Measurements from ENCODE around the gene ITGA11.

Gene ITGA11

DNA sequence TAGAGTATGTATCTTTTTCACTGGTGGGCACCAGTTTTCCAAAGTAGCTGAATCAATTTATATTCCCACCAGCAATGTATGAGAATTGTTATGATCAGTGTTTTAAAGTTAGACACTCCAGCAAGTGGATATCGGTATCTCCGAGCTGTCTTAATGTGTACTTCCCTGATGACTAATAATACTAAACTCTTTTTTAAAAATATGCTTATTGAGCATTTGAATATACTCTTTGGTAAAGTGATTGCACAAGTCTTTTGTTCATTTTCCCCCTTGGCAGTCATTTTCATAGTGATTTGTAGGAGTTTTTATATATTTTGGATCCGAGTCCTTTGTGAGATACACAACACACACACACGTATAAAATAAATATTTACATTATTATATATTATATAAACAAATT, 166.9 kb downstream of the ITGA11 start:
- no peak for DNase-seq (ENCODE audit: low spot score)

DNA sequence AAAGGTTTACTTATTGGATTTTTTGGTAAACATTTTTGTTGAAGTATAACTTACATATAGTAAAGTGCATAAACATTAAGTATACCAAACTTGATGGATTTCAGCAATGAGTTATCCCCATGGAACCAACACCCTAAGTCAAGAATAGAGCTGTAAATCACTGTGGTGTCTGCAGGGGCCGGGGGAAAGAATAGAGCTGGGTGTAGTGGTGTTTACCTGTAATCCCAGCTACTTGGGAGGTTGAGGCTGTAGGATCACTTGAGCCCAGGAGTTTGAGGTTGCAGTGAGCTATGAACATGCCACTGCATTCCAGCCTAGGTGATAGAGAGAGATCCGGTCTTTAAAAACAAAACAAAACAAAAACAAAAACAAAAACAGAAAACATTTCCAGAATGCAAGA, 167.7 kb downstream of the ITGA11 start:
- no peak for DNase-seq (ENCODE audit: low spot score)

DNA sequence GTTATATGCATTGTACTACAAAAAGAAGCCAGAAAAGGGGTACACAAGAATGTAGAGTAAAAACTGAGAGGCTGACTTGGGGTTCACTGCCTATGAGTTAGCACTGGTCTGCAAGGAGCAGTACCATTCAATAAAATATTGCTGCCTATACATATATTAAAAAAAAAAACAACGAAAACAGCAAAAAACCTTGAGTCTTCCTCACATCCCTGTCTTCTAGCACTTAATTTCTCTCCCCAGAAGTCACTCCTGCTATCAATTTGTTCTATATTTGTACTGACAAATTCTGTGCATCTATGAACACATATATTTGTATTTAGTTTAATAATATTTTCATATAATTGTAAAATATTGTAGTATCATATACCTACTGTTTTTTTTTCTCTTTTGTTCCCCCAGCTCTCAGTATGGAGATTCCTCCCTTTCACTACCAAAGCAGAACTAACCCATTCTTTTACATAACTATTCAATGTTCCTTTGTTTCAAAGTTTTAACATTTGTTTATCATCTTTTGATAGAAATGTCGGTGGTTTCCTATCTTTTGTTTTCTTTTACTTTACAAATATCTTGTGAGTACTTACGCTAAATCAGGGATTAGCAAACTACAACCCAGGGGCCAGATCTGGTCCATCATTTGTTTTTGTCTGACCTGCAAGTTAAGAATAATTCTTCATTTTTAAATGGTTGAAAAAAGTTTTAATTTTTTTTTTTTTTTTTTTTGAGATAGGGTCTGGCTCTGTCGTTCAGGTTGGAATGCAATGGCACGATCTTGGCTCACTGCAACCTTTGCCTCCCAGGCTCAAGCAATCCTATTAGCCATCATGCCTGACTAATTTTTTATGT, 169.2 kb downstream of the ITGA11 start:
- no peak for DNase-seq (ENCODE audit: low spot score)

DNA sequence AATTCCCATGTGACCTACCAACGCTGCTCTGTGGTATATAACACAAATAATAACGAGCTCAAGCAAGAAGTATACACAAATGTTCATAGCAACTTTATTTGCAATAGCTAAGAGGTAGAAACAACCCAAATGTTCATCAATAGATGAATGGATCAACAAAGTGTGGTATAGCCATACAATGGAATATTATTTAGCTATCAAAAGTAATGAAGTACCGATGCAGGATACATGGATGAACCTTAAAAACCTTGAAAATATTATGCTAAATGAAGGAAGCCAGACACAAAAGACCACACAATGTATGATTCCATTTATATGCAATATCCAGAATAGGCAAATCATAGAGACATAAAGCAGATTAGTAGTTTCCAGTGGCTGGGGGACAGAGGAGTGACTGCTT, 170.0 kb downstream of the ITGA11 start:
- DNase-seq (ENCODE audit: low spot score): no peak

DNA sequence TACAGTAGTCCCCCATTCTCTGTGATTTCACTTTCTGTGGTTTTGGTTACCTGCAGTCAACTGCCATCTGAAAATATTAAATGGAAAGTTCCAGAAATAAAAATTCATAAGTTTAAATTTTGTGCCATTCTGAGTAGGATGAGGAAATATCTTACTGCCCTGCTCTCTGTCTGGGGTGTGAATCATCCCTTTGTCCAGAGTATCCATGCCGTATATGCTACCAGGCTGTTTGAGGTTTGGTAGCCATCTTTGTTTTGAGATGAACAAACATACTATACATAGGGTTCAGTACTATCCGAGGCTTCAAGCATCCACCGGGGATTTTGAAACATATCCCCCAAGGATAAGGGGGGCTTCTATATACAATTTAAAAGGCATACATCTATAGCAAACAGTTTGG, 170.7 kb downstream of the ITGA11 start:
- DNase-seq (ENCODE audit: low spot score): no peak

DNA sequence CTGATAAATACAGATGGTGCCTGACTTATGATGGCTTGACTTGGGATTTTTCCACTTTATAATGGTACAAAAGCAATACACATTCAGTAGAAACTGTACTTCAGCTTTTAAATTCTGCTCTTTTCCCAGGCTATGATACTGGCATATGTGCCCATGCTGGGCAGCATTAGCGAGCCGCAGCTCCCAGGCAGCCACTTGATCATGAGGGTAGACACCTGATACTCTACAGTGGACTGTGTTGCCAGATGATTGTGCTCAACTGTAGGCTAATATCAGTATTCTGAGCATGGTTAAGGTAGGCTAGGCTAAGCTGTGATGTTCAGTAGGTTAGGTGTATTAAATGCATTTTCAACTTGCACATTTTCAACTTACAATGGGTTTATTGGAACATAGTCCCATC, 172.1 kb downstream of the ITGA11 start:
- DNase-seq (ENCODE audit: low spot score): no peak

DNA sequence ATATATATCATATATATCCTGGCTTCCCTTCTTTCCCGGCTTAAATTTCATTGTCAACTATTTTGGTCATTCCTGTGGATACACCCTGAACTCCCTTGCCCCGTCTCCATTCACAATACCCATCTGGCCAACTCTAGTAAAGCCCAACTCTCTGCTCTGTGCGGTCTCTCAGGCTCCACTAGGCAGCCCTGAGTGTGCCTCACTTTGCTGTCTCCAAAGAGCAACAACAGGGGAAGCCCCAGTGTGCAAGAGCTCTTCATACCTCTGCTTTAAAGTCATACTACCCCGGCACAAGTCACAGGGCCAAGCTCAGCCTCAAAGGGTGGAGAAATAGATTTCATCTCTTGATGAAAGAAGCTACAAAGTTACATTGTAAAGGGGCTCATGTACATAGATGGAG, 173.3 kb downstream of the ITGA11 start:
- peak; percentile 14 for DNase-seq (ENCODE audit: low spot score)

DNA sequence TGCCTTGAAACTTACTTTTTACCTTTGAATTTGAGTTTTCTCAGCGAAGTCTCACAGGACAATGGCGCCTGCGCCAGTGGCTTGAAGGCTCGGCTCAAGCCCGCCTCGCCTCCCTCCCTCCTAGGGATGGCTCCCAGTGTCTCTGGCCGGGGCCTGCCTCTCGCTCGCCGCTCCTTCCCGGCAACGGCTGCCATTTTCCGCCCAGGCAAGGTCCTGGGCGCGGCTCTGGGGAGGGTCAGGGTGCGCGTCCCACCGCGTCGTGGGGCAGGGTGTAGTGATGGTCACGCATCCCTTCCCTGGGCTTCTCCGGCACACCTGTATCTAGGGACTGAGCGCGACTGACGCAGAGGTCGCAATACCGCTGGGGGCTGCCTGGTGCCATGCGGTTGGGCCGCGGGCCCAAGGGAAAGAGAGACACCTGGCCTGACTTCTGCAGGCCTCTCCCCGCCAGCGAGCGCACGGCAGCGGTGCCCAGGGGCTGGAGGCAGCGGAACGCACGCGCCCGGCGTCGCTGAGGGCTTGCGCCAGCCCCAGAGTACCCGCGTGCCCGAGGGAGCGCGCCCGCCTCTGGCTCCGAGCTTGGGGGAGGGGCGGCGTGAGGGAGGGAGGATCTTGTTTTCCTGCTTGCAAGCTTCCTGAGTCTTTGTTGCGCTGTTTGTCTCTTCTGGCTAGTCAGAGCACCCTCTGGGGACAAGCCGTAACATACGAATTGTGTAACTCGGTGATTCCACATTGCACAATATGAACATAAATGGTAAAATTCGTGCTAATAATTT, 175.1 kb downstream of the ITGA11 start:
- DNase-seq (ENCODE audit: low spot score): peak; percentile 93

DNA sequence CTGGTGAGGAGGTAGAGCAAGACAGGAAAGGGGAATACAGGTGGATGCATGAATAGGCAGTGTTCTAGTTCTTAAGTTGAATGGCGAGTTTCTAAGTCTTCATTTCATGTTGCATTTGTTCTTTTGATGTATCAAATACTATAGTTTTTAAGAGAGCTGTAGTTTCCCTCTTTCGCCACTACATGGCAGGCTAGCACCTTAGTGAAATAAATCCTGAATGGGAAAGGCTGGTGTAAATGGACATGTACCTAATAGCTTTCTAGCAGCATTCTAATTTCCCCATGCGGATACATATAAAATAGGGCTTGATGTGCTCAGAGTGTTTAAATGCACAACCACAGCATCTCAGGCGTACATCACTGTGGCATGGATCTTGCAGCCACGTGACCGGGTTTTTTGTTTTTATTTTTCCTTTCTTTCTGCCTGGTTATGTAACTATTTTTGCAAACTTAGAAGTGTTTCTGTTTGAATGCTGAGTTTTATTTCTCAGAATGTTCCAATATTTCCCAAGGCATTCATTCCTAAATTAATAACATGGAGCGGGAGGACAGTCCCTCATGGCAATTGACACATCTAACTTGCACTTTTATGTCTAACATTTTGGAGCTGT, 178.9 kb downstream of the ITGA11 start:
- DNase-seq (ENCODE audit: low spot score): peak; percentile 74

DNA sequence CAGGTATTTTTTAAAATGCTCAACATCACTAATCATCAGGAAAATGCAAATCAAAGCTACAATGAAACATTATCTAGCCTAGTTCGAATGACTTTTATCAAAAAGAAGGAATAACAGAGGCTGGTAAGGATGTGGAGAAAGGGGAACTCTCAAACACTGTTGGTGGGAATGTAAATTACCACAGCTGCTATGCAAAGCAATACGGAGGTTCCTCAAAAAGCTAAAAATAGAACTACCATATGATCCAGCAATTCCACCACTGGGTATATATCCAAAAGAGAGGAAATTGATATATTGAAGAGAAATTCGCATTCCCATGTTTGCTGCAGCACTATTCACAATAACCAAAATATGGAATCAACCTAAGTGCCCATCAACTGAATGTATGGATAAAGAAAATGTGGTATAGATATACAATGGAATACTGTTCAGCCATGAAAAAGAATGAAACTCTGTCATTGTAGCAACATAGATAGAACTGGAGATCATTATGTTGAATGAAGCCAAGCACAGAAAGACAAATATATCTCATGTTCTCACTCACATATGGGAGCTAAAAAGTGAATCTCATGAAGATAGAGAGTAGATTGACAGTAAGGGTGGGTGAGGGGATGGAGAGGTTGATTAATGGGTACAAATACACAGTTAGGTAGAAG, 182.8 kb downstream of the ITGA11 start:
- DNase-seq (ENCODE audit: low spot score): no peak
